Measurements from ENCODE around the gene RAC3. TPM values are rescaled to one million over a fixed set of nuclear protein-coding genes. Genes with fewer than 3 reads are reported as not detected.

RAC3 gene
- total RNA-seq, 4 donors from 2014 or later, result 4.9 to 10.4 (median 7.0) TPM

GRCh38 chr17:82004517-82005455 lies 26.7 kb upstream of the RAC3 start:
- WGBS, 2 donors, result 93% methylated on average over 3 of the region's 41 CpGs; no CpG with 5 or more reads in 1 of the 2 donors
- DNase-seq, result no peak
- no peaks in the 10 kb centered on the region for H3K9me3 ChIP-seq
- TF ChIP-seq POLR2A (IDR thresholded peaks at IDR 0.05) (no peak), CTCF (IDR thresholded peaks at IDR 0.05) (no peak)
- H3K27me3 ChIP-seq, result no peaks in the 10 kb centered on the region
- intact Hi-C loops (cut with DNase I), result no loop called here
- peaks cover 0 to 10% (median 0%) of the 10 kb centered on the region in 3 donors for H3K36me3 ChIP-seq
- no peak overlapping the region for H3K4me3 ChIP-seq
- H3K4me1 ChIP-seq, result peaks cover 6 to 53% (median 22%) of the 10 kb centered on the region in 3 donors
- peak overlapping the region in 2 of 4 donors; percentile 58 to 63 for H3K27ac ChIP-seq

- Histone ChIP-seq H3K9me3 (no peaks in the 10 kb centered on the region), H3K4me3 (no peak overlapping the region), H3K27me3 (no peaks in the 10 kb centered on the region), H3K27ac (no peak overlapping the region), H3K4me1 (peaks cover 6 to 44% (median 22%) of the 10 kb centered on the region in 3 donors), H3K36me3 (peaks cover 0 to 17% (median 0%) of the 10 kb centered on the region in 3 donors)
- WGBS, 2 donors, result 76% methylated on average over 11 of the region's 30 CpGs; no CpG with 5 or more reads in 1 of the 2 donors
- TF ChIP-seq POLR2A (IDR thresholded peaks at IDR 0.05), result no peak
- TF ChIP-seq CTCF (IDR thresholded peaks at IDR 0.05), result no peak
- DNase-seq, result no peak
- intact Hi-C loops (cut with DNase I), result no loop called here
These were observed 25.7 kb upstream of the RAC3 start for GRCh38 chr17:82005701-82006348.

- H3K27ac ChIP-seq, result no peak overlapping the region
- TF ChIP-seq CTCF (IDR thresholded peaks at IDR 0.05) (no peak), POLR2A (IDR thresholded peaks at IDR 0.05) (no peak)
- no peaks in the 10 kb centered on the region for H3K27me3 ChIP-seq
- peaks cover 0 to 26% (median 0%) of the 10 kb centered on the region in 3 donors for H3K36me3 ChIP-seq
- peaks cover 6 to 40% (median 22%) of the 10 kb centered on the region in 3 donors for H3K4me1 ChIP-seq
- no peak for DNase-seq
- H3K9me3 ChIP-seq, result no peaks in the 10 kb centered on the region
- intact Hi-C loops (cut with DNase I), result no loop called here
- WGBS, 2 donors, result 34 to 44% methylated on average over 7 to 9 of the region's 24 CpGs
- no peak overlapping the region for H3K4me3 ChIP-seq
These were observed 24.8 kb upstream of the RAC3 start for GRCh38 chr17:82006468-82007227.

- no peak for TF ChIP-seq CTCF (IDR thresholded peaks at IDR 0.05)
- TF ChIP-seq POLR2A (IDR thresholded peaks at IDR 0.05), result no peak
- DNase-seq, result no peak
- intact Hi-C loops (cut with DNase I), result no loop called here
- no peak overlapping the region for H3K27ac ChIP-seq
- H3K4me3 ChIP-seq, result no peak overlapping the region
- no peaks in the 10 kb centered on the region for H3K27me3 ChIP-seq
- H3K9me3 ChIP-seq, result no peaks in the 10 kb centered on the region
- peaks cover 6 to 43% (median 22%) of the 10 kb centered on the region in 3 donors for H3K4me1 ChIP-seq
- peaks cover 0 to 31% (median 0%) of the 10 kb centered on the region in 3 donors for H3K36me3 ChIP-seq
- WGBS, 2 donors, result 70% methylated on average over 6 of the region's 6 CpGs; no CpG with 5 or more reads in 1 of the 2 donors
These were observed 24.3 kb upstream of the RAC3 start for GRCh38 chr17:82007228-82007494.

All from esophagus squamous epithelium (tissue), 5 donors.